Activated CD4-positive, CD25-positive, alpha-beta regulatory T cell (primary cell): ENCODE measurements around the gene STAC.
"Not testable (repeated sequence)": the region's sequence is repeated elsewhere in the genome, so short reads cannot be mapped to it uniquely, and the experiment has no call there.

ENCODE experiments used
- DNase-seq, 4 experiments: peaks; one replicate each; lab custom pipeline; 2025; lab: John Stamatoyannopoulos, UW

The STAC gene

GRCh38 chr3:36519682-36520081, 139.4 kb downstream of the STAC start:
- no peak for DNase-seq

- no peak for DNase-seq
These were observed 140.1 kb downstream of the STAC start for GRCh38 chr3:36520241-36521006.

GRCh38 chr3:36521007-36521379, 140.7 kb downstream of the STAC start:
- no peak for DNase-seq

- DNase-seq, result no peak
These were observed 144.3 kb downstream of the STAC start for GRCh38 chr3:36524560-36524959.

GRCh38 chr3:36525115-36525801, 145.0 kb downstream of the STAC start:
- DNase-seq, result no peak

- DNase-seq, result no peak
These were observed 157.9 kb downstream of the STAC start for GRCh38 chr3:36538136-36538749.

- DNase-seq, result no peak
These were observed 160.7 kb downstream of the STAC start for GRCh38 chr3:36540888-36541518.

GRCh38 chr3:36542186-36542585, 161.9 kb downstream of the STAC start:
- DNase-seq, result no peak

- DNase-seq, result no peak
These were observed 163.1 kb downstream of the STAC start for GRCh38 chr3:36543276-36543997.

- DNase-seq, result no peak
These were observed 165.9 kb downstream of the STAC start for GRCh38 chr3:36546226-36546625.

- DNase-seq, result no peak
These were observed 168.4 kb downstream of the STAC start for GRCh38 chr3:36548712-36549111.

- no peak for DNase-seq
These were observed 176.9 kb downstream of the STAC start for GRCh38 chr3:36557021-36557707.

- no peak for DNase-seq
These were observed 177.6 kb downstream of the STAC start for GRCh38 chr3:36557708-36558421.

- no peak for DNase-seq
These were observed 178.7 kb downstream of the STAC start for GRCh38 chr3:36558961-36559360.

- no peak for DNase-seq
These were observed 180.4 kb downstream of the STAC start for GRCh38 chr3:36560685-36561084.

- DNase-seq, result no peak
These were observed 181.3 kb downstream of the STAC start for GRCh38 chr3:36561601-36562000.

- DNase-seq, result no peak
These were observed 182.6 kb downstream of the STAC start for GRCh38 chr3:36562945-36563344.

- DNase-seq, result no peak
These were observed 194.9 kb downstream of the STAC start for GRCh38 chr3:36575241-36575640.

GRCh38 chr3:36578418-36578817, 198.1 kb downstream of the STAC start:
- not testable (repeated sequence) for DNase-seq

GRCh38 chr3:36579746-36580145, 199.4 kb downstream of the STAC start:
- no peak for DNase-seq

- DNase-seq, result no peak
These were observed 200.4 kb downstream of the STAC start for GRCh38 chr3:36580716-36581115.
